ENCODE results near the gene SAP30. TPM values are rescaled to one million over a fixed set of nuclear protein-coding genes. Genes with fewer than 3 reads are reported as not detected.

Gene SAP30
- polyA plus RNA-seq, 1 donor from 2014 or later: 58.3 TPM

DNA sequence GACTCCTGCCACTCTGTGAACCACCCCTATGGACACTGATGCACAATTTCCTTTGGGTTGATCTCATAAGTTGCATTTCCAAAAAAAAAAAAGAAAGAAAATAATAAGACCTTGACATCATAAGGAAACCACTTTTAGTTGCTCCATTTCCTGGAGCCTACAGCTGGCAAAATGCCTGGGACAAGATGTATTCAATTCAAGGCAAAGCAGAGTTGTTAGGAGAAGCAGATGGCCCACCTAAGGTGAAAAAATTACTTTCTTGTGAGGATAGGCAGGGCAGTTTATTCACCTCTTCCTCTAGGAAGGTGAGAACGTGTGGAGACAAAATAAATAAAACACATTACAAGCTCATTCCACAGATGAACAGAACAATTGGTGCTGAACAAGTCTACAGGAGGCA lies 42.3 kb downstream of the SAP30 start:
- no peaks in the 10 kb centered on the region for H3K27me3 ChIP-seq (ENCODE audit: insufficient read depth, low read depth, low read length)

DNA sequence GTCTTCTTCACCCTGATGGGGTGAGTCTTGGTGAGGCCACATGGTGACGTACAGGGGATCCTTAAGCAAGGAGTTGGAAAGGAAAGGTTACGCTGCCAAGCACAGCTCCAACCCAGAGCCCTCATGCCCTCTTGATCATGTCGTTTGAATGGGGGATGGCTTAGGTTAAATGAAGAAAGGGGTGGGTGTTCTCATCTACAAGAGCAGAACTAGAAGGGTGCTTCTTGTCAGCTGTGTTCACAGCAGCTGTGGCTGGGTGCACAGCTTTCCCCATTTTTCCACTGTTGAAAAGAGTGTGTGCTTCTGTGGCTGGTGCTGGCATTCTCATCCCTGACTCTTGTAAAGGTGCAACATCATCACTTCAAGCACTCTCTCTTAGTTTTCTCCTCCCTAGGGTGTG lies 43.7 kb downstream of the SAP30 start:
- H3K9ac ChIP-seq (ENCODE audit: low read length): no peak overlapping the region
- no peaks in the 10 kb centered on the region for H3K9me2 ChIP-seq (ENCODE audit: insufficient read depth, low read length)
- no peaks in the 10 kb centered on the region for H4K20me1 ChIP-seq (ENCODE audit: insufficient read depth)
- no peak overlapping the region for H3K27ac ChIP-seq (ENCODE audit: low read length)
- H3F3A ChIP-seq (ENCODE audit: insufficient read depth, low read length, poor library complexity, severe bottlenecking): no peaks in the 10 kb centered on the region
- H3K79me2 ChIP-seq (replicated peaks; ENCODE audit: insufficient read depth, low read length): no peaks in the 10 kb centered on the region
- no peak overlapping the region for H2AFZ ChIP-seq (ENCODE audit: low read depth, low read length)
- H3K36me3 ChIP-seq (ENCODE audit: insufficient read depth, low read length): no peaks in the 10 kb centered on the region
- no peak overlapping the region for H3K4me3 ChIP-seq (ENCODE audit: low read length)
- TF ChIP-seq EP300 (conservative IDR thresholded peaks at IDR 0.05; ENCODE audit: poor library complexity, severe bottlenecking): no peak
- TF ChIP-seq POLR2AphosphoS5 (IDR thresholded peaks at IDR 0.05): no peak
- no peak for TF ChIP-seq SMC3 (conservative IDR thresholded peaks at IDR 0.05; ENCODE audit: poor library complexity)
- no peak for TF ChIP-seq MXI1 (conservative IDR thresholded peaks at IDR 0.05; ENCODE audit: poor library complexity, severe bottlenecking)
- no peak overlapping the region for H3K4me2 ChIP-seq (ENCODE audit: low read length)
- no peaks in the 10 kb centered on the region for H3K9me3 ChIP-seq (ENCODE audit: low read length)
- no peaks in the 10 kb centered on the region for H3K27me3 ChIP-seq (ENCODE audit: insufficient read depth, low read depth, low read length)

More for the DNA sequence above, 42.3 kb downstream of the SAP30 start:
- no peak overlapping the region for H3K27ac ChIP-seq (ENCODE audit: low read length)
- no peak overlapping the region for H3K9ac ChIP-seq (ENCODE audit: low read length)
- H3K4me2 ChIP-seq (ENCODE audit: low read length): no peak overlapping the region
- no peaks in the 10 kb centered on the region for H3F3A ChIP-seq (ENCODE audit: insufficient read depth, low read length, poor library complexity, severe bottlenecking)
- no peaks in the 10 kb centered on the region for H3K9me2 ChIP-seq (ENCODE audit: insufficient read depth, low read length)
- H2AFZ ChIP-seq (ENCODE audit: low read depth, low read length): no peak overlapping the region
- H3K36me3 ChIP-seq (ENCODE audit: insufficient read depth, low read length): no peaks in the 10 kb centered on the region
- H3K9me3 ChIP-seq (ENCODE audit: low read length): no peaks in the 10 kb centered on the region
- no peak overlapping the region for H3K4me3 ChIP-seq (ENCODE audit: low read length)
- TF ChIP-seq, protein P1, sequence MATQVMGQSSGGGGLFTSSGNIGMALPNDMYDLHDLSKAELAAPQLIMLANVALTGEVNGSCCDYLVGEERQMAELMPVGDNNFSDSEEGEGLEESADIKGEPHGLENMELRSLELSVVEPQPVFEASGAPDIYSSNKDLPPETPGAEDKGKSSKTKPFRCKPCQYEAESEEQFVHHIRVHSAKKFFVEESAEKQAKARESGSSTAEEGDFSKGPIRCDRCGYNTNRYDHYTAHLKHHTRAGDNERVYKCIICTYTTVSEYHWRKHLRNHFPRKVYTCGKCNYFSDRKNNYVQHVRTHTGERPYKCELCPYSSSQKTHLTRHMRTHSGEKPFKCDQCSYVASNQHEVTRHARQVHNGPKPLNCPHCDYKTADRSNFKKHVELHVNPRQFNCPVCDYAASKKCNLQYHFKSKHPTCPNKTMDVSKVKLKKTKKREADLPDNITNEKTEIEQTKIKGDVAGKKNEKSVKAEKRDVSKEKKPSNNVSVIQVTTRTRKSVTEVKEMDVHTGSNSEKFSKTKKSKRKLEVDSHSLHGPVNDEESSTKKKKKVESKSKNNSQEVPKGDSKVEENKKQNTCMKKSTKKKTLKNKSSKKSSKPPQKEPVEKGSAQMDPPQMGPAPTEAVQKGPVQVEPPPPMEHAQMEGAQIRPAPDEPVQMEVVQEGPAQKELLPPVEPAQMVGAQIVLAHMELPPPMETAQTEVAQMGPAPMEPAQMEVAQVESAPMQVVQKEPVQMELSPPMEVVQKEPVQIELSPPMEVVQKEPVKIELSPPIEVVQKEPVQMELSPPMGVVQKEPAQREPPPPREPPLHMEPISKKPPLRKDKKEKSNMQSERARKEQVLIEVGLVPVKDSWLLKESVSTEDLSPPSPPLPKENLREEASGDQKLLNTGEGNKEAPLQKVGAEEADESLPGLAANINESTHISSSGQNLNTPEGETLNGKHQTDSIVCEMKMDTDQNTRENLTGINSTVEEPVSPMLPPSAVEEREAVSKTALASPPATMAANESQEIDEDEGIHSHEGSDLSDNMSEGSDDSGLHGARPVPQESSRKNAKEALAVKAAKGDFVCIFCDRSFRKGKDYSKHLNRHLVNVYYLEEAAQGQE (IDR thresholded peaks at IDR 0.05; ENCODE audit: borderline replicate concordance): no peak
- TF ChIP-seq MXI1 (conservative IDR thresholded peaks at IDR 0.05; ENCODE audit: poor library complexity, severe bottlenecking) (no peak), TAF1 (IDR thresholded peaks at IDR 0.05; ENCODE audit: low read depth) (no peak), RAD21 (conservative IDR thresholded peaks at IDR 0.05) (no peak), POLR2AphosphoS5 (IDR thresholded peaks at IDR 0.05) (no peak), EZH2 (IDR thresholded peaks at IDR 0.05; ENCODE audit: borderline replicate concordance, insufficient read depth, low read length, poor library complexity, severe bottlenecking) (no peak), SMC3 (conservative IDR thresholded peaks at IDR 0.05; ENCODE audit: poor library complexity) (no peak), EP300 (conservative IDR thresholded peaks at IDR 0.05; ENCODE audit: poor library complexity, severe bottlenecking) (no peak)
- TF ChIP-seq, protein P2, sequence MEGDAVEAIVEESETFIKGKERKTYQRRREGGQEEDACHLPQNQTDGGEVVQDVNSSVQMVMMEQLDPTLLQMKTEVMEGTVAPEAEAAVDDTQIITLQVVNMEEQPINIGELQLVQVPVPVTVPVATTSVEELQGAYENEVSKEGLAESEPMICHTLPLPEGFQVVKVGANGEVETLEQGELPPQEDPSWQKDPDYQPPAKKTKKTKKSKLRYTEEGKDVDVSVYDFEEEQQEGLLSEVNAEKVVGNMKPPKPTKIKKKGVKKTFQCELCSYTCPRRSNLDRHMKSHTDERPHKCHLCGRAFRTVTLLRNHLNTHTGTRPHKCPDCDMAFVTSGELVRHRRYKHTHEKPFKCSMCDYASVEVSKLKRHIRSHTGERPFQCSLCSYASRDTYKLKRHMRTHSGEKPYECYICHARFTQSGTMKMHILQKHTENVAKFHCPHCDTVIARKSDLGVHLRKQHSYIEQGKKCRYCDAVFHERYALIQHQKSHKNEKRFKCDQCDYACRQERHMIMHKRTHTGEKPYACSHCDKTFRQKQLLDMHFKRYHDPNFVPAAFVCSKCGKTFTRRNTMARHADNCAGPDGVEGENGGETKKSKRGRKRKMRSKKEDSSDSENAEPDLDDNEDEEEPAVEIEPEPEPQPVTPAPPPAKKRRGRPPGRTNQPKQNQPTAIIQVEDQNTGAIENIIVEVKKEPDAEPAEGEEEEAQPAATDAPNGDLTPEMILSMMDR (IDR thresholded peaks at IDR 0.05; ENCODE audit: poor library complexity, severe bottlenecking): no peak
- no peaks in the 10 kb centered on the region for H4K20me1 ChIP-seq (ENCODE audit: insufficient read depth)
- no peaks in the 10 kb centered on the region for H3K79me2 ChIP-seq (replicated peaks; ENCODE audit: insufficient read depth, low read length)

Measured in neural cell (in vitro differentiated cells).